AG08395 (cell line): Measurements from ENCODE around the gene PITPNC1.
"Not testable (repeated sequence)": the region's sequence is repeated elsewhere in the genome, so short reads cannot be mapped to it uniquely, and the experiment has no call there.

ENCODE experiments used
- DNase-seq: peaks from one replicate; pipeline ENCODE4 v3.0.0; 2012; ENCODE audit warnings: mixed read lengths, low spot score

Gene PITPNC1

DNA sequence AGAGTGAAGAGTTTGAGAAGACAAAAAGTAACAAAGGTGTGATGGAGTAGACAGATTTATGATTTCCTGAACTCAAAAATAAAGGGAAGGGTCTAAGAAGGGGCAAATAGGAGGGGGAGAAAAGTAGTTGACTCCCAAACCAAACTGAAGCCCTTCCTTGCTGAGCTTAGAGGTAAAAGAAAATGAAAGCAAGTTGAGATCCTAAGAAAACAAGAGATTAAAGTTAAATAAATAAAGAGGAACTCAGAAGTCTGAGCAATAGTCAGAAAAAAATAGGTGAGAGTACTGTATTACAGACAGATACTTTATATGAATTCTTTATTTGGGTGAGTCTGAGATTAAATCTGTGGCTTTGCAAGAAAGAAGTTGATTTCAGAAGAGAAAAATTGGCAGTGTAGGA, 7.4 kb upstream of the PITPNC1 start:
- no peak for DNase-seq

GRCh38 chr17:67372751-67373150, 4.3 kb upstream of the PITPNC1 start:
- DNase-seq = no peak

- DNase-seq = peak; percentile 78
Measured at GRCh38 chr17:67374329-67375053, 2.6 kb upstream of the PITPNC1 start.

DNA sequence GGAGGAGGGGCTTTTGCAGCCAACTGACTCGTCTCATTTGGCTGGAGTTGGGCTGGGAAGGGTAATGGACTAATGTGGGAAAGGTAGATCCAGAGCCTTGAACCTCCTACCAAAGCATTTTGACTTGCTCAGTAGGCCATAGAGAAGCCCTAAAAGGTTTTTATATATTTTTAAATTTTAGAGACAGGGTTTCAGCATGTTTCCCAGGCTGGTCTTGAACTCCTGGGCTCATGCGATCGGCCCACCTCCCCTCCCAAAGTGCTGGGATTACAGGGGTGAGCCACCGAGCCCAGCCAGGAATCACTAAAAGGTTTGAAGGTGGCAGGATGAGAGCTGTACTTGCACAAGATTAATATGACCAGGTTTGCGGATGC, 2.0 kb upstream of the PITPNC1 start:
- DNase-seq = no peak

DNA sequence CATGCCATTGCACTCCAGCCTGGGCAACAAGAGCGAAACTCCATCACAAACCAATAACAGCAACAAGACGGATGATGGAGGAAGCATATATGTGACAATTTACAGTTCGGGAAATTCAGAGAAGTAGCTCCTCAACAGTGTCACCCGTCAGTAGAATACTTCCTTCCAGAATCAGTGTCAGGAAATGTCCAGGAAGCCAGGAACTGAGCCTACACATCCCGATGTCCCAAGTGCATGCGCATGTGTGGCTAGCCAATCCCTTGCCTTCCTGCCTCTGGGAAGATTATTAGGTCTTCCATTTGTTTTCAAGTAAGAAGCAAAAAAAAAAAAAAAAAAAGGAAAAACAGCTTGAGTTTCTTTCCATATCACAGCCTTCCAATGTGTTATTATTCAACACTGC, 1.4 kb upstream of the PITPNC1 start:
- DNase-seq = no peak

DNA sequence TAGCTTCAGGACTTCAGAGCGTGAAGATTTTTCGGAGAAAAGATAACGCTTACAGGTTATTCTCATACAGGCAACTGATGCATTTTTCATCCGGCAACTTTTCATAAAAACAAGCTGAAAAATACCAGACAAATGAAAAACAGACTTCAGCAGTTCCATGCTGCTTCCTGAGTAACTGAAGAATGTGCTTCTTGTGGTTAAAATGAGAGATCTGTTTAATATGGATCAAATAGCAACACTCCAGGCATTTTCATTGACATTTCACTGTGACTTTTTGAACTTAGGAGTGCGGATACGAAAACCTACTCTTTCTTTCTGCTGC, 705 bp upstream of the PITPNC1 start:
- peak; percentile 65 for DNase-seq

GRCh38 chr17:67377488-67378453, 690 bp downstream of the PITPNC1 start:
- DNase-seq = peak; percentile 38

DNA sequence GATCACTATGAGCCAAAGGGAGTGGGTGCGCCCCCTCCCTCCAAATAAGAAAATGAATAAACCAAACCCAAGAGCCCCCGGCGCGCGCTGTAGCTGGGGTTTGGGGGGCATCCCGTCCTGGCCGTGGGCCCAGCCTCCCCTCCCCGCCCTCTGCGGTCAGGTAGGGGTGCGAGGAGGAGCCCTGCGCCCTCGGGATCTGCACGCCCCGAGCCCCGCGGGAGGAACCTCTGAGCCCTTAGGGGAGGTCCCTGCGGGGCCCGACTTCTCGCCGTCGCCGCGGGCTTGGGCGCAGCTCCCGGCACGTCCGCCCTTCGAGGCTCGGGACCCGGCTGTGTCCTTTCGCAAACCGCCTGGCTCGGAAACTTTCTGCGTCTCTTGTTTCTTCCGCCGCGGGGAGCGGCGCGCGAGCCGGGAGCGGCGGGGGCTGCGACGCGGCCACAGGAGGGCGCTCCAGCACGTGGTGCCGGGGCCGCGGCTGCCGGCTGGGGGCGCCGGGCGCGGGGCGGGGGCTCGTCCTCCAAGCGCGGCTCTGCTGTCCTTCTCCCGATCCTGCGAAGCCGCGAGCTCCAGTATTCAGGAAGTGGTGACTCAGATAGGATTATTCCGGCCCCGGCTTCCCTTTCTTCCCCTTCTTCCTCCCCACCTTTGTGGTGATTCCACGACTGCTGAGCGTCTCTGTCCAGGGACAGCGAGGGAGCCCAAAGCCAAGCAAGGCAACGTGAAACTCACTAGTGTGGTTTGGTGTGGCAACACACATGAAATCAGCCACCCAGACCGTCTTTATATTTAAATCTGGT, 1.6 kb downstream of the PITPNC1 start:
- peak; percentile 69 for DNase-seq

DNA sequence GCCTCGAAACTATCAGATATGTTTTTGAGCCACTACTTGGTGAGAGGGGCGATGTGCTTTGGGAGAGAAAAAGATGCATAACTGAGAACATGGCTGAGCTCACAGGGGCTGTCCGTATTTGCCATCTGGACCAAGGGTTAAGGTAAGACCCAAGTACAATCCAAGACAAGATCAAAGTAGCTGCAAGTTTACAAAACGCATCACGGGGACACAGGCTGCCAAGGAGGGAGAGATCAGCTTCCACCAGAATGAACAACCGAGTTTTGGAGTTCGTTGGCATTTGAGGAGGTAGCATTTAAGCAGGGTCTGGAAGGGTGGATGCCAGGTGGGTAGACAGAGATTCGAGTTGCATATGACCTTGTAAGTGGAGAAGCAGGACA, 2.2 kb downstream of the PITPNC1 start:
- DNase-seq = no peak

DNA sequence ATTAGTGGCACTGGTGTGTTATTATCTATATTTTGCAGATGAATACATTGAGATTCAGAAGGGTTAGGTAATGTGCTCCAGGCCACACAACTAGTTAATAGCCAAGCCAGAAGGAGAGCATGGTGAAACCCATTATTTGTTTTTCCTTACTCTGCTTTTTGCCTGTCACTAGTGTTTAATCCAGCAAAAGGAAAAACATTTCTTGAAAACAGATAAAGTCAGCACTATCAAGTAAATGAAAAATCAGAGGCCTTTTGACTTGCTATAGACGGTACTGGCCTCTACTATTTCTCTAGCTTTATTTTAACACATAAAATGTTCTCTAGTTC, 4.8 kb downstream of the PITPNC1 start:
- no peak for DNase-seq

- no peak for DNase-seq
Measured at GRCh38 chr17:67385122-67385988, 8.3 kb downstream of the PITPNC1 start.

DNA sequence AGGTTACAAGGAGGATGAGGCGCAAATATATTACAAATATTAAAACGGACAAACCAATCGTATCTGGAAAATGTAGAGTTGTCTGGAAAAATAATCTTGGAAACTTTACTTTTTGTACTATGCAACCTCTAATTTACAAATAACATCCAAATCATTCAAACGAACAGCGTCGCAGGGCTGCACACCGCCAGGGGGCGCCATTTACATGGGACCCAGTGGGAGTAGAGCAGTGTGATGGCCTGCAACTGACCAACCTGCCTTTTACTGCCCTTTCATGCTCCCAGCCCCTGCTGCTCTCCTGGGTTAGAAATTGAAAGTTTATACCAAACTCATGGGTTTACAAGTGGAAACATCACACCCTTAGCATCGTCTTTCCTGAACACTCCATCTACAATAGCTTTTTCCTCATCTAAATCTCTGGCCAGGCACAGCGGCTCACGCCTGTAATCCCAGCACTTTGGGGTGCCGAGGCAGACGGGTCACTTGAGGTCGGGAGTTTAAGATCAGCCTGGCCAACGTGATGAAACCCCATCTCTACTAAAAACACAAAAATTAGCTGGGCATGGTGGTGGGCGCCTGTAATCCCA, 10.0 kb downstream of the PITPNC1 start:
- DNase-seq = peak; percentile 48

GRCh38 chr17:67388536-67388935, 11.5 kb downstream of the PITPNC1 start:
- not testable (repeated sequence) for DNase-seq

DNA sequence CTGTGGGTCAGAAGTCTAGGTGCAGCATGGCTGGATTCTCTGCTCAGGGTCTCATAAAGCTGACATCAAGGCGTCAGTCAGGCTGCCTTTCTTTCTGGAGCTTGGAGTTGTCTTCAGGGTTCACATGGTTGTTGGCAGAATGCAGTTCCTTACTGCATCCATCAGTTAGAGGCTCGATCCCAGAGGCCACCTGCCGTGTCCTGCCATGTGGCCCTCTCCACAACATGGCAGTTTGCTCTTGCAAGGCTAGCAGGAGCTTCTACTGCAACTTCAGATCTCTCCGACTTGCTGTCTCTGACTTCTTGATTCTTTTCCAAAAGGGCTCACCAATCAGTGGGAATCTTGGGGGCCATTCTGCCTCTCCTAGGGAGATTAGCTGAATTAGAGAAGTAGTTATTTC, 11.9 kb downstream of the PITPNC1 start:
- no peak for DNase-seq

- no peak for DNase-seq
Measured at GRCh38 chr17:67390006-67390645, 13.0 kb downstream of the PITPNC1 start.

DNA sequence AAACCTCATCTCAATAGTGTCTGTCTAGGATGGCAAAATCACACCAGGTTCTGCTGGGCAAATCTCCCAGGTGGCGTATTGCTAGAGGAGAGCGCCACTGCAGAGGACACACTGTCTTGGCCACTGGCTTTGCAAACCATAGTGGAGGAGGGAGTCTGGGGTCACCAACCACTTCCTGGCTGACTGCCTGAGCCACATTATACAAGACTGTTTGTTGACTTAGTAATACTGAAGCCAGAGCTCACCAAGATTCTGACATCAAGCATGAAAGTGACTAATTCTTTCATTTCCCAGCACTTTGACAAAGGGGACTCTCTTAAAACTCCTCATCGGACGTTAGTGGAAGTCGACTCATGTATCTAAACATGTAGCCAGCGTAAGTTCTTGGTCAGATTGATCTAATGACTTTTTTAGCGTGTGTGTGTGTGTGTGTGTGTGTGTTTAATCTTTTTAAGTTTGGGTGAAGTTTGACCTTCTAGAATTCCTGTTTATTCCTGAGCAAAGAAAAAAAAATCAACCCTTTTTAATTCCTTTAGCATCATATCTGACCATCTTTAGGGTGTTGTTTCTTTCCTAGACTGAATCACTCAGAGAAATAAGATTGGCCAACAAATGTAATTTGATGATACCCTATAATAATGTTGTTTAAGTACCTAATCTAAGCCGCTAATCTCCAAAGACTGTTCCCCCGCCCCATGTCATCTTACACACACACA, 13.7 kb downstream of the PITPNC1 start:
- DNase-seq = peak; percentile 79

DNA sequence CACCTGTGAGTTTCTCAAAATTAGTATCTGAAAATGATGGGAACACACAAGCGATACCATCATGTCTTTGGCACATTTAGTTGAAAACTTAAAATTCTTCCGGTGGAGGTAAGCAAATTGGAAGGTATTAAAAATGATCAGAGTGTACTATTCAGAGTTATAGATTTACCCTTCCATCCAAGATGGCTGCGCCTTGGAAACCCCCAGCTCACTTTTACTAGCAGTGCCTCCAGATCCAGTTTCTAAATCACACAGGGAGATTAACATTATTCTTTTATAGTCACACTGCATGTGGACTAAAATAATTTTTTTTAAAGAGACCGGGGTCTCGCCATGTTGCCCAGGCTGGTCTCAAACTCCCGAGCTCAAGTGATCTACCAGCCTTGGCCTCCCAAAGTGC, 15.0 kb downstream of the PITPNC1 start:
- DNase-seq = no peak

GRCh38 chr17:67393809-67394397, 16.8 kb downstream of the PITPNC1 start:
- DNase-seq = no peak

GRCh38 chr17:67399676-67400075, 22.6 kb downstream of the PITPNC1 start:
- DNase-seq = no peak

- DNase-seq = no peak
Measured at GRCh38 chr17:67400193-67400592, 23.1 kb downstream of the PITPNC1 start.
